Measurements from ENCODE around the gene FAM169A.

DNA sequence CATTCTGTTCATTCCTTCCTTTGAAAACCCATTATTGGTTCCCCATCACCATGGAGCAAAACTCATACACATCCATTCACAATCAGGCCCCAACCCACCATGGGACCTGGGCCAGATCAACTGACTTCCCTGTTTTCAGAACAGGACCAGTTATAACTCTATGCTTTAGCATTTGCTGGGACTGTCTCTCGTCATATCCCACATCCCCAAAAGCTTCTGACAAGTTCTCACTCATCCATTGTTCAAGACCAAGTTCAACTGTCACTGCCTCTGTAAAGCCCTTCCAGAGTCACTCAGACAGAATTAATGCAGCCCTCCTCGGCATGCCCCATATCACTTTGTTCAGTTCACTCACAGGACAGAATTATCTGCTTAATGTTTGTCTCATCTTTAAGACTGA is 4.0 kb downstream of the FAM169A start:
- TF ChIP-seq, protein P1, sequence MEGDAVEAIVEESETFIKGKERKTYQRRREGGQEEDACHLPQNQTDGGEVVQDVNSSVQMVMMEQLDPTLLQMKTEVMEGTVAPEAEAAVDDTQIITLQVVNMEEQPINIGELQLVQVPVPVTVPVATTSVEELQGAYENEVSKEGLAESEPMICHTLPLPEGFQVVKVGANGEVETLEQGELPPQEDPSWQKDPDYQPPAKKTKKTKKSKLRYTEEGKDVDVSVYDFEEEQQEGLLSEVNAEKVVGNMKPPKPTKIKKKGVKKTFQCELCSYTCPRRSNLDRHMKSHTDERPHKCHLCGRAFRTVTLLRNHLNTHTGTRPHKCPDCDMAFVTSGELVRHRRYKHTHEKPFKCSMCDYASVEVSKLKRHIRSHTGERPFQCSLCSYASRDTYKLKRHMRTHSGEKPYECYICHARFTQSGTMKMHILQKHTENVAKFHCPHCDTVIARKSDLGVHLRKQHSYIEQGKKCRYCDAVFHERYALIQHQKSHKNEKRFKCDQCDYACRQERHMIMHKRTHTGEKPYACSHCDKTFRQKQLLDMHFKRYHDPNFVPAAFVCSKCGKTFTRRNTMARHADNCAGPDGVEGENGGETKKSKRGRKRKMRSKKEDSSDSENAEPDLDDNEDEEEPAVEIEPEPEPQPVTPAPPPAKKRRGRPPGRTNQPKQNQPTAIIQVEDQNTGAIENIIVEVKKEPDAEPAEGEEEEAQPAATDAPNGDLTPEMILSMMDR (IDR thresholded peaks at IDR 0.05): no peak
- no peak for TF ChIP-seq POLR2A (IDR thresholded peaks at IDR 0.05)

Measured in adrenal gland (tissue), 5 donors.